GM21825 (cell line): Measurements from ENCODE around the gene PCP4.
"Not testable (repeated sequence)": the region's sequence is repeated elsewhere in the genome, so short reads cannot be mapped to it uniquely, and the experiment has no call there.

Experiments used
- ATAC-seq: cut with Tn5 transposase; IDR thresholded peaks from one replicate; pipeline ENCODE4 v1.9.1; 2021; ENCODE audit warnings: mild to moderate bottlenecking, moderate library complexity; ENCODE audit not compliant: unreplicated experiment

The PCP4 gene

DNA sequence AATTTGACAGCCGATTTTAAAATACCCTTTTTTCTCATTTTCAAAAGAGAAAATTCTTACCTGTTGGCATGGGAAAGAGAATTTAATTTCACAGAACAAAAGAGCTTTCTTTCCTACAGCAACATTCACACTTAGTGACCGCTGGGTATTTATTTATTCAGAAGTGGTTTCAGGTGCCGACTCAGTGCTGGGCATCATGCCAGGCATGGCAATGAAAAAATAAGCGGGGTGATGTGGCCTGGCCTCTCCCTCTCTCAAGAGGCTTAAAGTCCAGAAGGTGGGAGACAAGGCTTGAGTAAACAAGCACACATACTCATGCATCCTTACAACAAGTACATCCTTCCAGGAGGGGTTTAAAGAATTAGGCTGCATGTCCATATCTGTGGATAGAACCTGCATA lies 4.1 kb upstream of the PCP4 start:
- no peak for ATAC-seq

DNA sequence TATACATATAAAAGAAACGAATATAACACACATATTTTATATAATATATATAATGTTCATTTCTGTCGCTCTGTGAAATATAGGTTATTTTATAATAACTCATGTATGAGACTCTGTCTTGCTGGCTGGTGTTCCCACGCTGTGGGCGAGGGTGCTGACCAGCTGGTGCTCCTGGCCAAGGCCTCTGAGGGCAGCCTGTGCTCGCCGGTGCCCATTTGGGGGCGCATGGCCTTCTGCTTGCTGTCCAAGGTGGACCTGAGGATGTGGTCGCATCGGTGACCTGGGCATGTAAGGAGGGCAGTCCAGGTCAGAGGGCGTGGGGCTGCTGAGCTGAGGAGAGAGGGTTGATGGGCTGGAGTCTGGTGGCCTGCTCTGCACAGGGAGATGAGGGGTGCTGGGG lies 1.1 kb upstream of the PCP4 start:
- ATAC-seq = no peak

DNA sequence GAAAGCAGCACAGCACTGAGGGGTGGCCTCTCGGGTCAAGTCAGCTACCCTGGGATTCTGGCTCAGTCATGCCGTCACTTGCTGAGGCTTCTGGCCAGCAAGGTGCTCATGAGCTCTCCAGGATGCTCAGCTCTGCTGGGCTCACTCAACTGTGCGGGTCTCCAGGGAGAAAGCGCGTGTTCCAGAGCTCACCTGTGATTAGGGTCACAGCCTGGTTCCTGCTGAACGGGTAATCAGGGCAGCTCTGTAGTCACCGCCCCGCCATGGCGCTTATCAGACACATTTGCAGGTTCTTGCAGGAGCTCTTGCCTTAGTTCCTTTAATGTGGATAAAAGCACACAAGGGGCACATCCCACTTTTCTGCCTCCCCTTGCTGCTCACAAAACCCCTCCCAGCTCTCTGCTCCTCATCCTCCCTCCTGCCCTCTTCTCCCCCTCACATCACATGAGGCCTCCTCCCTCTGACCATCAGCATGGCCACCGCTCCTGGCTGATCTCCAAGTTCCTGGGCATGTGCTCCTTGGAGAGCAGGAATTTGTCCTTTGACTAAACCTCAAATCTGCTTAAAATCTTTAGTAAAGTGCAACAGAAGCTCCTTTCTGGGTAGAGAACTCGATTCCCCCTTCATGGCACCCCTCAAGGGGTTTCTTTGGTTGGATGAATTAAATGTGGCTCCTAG lies 2.0 kb downstream of the PCP4 start:
- ATAC-seq = no peak

DNA sequence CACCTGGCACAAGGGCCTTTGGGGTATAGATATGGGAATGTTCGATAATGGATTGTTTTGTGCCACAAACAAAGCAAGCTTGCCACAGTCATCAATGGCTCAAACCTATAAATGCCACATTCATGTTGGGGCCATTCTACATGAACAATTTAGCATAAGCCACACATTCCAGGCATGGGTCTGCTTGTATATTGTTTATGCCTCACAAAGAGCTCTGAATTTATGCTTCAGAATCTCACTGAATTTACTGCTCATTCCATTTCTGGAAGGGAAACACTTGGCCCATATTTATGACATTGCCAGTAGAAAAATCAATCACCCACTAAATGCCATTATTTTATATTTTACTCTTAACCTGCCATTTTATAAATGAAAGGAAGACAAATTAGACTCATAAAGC lies 6.4 kb downstream of the PCP4 start:
- no peak for ATAC-seq

DNA sequence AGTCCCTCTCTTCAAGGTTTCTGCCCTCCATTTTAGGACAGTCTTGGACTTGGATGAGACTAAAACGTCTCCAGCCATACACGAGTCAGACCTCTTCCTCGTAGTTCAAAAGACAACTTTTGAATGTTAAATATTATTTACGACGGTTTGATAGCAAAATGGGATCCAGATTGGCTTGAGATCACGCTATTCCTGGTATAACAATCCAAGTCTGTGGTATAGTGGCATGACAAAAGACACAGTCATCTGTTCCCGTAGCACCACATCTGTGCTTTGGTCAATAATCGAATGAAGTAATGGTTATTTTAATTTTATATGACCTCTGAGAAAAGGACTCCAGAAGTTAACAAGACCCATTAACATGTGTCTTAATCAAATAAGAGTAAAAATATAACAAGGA lies 7.0 kb downstream of the PCP4 start:
- no peak for ATAC-seq

DNA sequence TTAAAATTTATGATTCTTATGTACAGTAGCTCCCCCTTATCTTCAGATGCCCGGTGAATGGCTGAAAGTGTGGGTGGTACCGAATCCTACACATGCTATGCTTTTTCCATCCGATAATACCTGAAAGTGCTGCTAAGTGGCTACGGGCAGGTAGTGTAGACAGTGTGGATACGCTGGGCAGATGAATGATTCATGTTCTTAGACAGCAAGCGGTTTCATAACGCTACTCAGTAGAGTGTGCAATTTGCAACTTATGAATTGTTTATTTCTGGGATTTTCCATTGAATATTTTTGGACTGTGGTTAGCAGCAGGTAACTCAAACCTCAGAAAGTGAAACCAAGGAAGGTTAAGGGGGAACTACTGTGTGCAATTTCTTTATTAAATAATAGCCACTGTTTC lies 7.5 kb downstream of the PCP4 start:
- ATAC-seq = no peak

DNA sequence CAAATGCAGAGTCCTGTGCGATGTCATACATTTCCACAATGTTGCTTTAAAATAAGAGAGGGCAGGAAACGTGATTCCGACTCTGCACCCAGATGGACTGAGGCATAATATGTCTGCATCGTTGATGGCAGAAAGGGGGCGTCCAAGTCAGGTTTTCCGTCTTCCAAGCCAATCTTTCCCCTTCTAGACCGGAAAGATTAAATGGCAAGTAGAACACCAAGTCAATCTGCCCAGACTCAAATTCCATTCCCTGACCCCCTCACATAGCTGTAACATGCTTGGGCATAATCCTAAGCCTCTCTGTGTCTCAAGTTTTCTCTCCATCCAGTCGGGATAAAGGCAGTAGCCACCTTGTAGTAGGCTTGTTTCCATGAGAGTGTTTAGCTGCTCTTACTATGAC lies 14.4 kb downstream of the PCP4 start:
- no peak for ATAC-seq

DNA sequence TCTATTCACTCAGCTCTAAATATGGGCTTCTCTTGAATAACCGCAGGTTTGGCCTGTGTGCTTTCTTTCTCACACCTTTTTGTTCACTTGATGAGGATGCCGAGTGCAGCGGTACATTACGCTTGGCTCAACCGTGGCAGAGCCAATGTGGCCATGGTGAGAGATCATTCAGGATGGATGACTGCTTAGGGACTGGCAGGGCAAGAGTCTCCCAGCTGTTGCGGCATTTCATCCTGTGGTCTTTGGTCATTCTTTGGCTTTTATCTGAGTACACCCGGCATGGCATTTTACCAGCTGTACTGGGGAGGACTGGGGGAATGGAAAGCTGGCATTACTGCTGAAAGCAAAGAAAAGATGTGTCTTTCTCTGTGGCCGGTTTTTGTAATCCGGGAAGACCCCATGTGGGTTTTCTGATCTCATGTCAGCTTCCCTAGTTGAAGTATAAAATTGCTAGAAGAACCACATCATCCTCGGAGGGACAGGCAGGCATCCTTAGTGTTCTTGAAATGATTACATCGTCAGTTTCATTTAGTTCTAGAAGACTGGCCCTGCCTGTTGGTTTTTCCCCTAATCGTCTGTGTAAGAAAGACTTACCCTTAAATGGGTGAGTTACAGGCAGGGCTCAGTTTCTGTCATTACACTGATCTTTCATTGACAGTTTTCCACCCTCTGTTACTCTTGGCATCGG lies 15.1 kb downstream of the PCP4 start:
- ATAC-seq = no peak

DNA sequence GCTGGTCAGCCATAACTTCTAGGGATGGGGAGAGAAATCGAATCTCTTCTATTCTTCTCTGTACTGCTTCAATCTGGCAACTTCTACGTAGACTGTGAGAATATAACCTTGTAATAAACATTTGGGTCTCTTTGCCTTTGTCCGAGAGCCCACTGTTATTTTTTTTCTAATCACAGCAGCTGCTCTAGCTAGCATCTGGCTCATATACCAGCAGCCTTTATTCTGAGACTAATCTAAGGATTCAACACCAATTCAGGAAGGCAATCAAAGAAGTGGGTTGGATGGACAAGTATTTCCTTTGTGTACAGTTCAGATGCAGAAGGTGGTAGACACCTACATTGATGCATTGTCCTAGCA lies 15.6 kb downstream of the PCP4 start:
- no peak for ATAC-seq

DNA sequence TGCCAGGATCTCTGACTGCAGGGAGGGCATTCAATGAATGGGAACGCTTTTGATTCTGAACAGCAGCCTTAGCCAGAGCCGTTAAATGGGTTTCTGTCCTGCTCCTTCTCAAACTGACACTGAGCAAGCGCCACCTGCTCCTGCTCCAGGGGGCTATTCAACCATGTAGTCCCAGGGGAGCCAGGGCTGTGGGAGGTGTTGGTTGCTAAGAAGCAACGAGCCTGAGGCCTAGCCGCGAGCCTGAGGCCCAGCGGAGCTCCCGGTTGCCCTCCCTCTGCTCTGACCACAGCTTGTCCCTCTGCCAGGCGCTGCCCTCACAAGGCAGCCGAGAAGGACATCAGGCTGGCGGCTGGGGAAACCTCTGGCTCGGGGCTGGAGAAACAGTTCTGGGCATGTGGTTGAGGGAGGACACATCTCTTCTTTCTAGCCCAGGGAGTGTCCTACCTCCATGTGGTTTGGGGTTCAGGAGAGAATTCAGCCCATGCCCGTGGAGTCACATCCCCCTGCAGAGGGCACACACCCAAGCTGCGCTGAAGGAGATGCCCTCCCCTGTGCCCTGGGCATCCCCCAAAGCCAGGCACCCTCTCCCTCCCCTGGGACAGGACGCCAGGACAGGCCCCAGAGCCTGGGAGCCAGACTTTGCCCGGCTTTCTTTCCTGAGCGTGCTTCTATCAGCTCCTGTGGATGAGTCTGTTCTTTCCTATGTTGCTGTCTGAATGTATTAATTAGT lies 18.0 kb downstream of the PCP4 start:
- ATAC-seq = no peak

DNA sequence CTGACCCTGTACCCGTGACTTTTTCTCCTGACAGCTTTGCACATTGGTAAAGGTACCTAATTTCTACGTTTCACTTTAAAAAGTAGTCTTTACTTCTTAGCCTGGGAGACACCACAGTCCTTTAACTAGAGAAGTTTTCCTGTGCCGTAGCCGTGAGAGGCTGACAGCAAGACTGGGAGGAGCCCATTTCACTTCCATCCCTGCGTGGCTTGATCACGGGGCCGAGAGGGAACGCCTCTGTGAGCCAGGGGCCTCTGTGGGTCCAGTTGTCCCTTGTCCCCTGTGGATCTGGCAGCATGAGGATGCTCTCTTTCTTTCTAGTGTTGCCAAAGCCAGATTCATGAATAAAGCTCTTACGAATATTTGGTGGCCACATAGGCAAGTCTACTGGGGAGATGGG lies 21.6 kb downstream of the PCP4 start:
- ATAC-seq = no peak

DNA sequence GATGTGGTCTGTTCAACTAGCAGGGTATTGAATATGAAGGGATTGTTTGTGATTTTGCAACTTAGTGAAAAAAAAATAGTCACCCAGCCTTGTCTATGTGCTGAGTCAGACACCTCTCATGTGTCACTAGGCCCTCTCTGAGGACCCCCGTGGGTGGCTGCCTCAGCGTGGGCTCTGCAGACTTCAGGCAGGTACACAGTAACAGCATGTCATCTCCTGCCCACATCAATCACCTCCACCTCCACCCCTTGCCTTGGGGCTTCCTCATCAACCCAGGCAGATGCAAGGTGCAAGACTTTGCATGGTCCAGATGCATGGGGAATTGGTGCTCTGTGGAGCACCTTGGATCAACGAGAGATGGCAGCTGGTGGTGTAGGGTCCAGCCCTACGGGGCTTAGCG lies 23.9 kb downstream of the PCP4 start:
- ATAC-seq = no peak

DNA sequence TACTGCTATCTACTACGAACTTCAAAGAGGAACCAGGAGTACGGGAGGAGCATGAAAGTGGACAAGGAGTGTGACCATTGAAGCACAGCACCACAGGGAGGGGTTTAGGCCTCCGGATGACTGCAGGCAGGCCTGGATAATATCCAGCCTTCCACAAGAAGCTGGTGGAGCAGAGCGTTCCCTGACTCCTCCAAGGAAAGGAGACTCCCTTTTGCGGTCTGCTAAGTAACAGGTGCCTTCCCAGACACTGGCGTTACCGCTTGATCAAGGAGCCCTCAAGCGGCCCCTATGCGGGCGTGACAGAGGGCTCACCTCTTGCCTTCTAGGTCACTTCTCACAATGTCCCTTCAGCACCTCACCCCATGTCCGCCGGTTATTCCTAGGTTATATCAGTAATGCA lies 24.6 kb downstream of the PCP4 start:
- ATAC-seq = not testable (repeated sequence)

DNA sequence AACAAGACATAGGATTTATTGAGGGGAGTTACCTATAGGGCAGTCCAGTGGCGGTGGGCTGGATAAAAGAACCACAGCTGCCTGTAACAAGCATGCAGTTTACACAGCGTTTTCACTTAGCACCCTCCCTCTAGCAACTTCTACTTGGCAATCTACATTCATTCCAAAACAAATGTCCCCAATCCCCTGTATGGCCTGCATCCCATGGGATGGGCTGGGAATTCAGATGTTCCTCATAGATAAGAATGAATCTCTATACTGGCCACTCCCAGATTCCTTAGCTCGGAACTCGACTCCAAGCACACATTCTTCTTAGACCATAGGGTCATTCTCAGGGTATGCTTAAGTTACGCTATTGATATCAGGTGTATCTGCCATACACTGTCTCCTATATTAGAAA lies 33.3 kb downstream of the PCP4 start:
- no peak for ATAC-seq

DNA sequence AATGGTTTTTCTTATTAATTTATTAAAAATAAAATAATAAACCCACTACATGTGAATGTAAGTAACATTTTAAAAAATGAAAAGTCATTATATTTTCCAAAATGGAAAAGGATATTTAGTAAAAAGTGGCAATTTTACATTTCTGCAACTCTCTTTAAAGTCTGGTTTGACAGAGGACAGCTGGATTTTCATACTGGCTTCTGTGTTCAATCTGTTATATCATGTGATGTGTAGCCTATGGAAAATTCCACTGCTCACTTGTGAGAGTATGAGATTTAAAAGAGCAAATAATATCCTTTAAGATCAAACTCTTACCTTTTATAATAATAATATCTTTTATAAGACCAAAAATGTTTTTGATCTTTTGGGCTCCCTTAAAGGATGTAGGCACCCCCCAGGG lies 33.7 kb downstream of the PCP4 start:
- ATAC-seq = no peak

DNA sequence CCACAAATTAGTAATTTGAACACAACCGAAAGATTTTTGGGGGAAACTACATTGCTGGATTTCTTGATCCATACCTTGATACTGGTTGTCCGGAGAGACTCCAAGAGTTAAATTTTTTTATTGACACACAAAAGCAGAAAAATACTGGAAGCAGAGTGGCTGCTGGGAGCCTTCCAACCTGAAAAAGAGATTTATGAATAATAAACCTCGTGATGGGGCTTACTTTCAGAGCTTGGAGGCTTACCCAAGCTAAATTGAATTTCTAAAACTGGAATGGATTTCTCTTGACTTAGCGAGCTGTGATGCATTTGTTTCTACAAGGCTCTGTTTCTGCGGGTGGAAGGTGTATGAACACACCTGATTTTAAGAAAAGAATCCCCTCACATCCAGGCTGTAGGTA lies 35.7 kb downstream of the PCP4 start:
- ATAC-seq = no peak

DNA sequence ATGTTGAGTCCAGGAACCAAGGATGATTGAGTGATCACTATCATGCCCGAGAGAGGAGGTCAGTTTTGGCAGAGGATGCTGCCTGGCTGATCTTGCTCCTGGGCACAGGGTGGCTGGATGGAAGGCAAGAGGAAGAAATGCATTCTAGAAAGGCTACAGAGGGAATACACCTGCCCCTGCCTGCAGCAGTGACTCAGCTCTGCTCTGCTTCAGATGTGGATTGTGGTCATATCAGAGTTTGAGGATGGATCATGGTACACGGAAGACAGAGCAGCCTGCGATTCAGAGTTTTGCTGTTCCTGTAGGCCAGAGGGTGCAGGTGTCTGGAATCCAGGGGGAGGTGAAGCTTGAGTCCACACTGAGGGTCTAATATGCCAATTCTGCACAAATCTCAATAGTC lies 37.2 kb downstream of the PCP4 start:
- ATAC-seq = no peak

DNA sequence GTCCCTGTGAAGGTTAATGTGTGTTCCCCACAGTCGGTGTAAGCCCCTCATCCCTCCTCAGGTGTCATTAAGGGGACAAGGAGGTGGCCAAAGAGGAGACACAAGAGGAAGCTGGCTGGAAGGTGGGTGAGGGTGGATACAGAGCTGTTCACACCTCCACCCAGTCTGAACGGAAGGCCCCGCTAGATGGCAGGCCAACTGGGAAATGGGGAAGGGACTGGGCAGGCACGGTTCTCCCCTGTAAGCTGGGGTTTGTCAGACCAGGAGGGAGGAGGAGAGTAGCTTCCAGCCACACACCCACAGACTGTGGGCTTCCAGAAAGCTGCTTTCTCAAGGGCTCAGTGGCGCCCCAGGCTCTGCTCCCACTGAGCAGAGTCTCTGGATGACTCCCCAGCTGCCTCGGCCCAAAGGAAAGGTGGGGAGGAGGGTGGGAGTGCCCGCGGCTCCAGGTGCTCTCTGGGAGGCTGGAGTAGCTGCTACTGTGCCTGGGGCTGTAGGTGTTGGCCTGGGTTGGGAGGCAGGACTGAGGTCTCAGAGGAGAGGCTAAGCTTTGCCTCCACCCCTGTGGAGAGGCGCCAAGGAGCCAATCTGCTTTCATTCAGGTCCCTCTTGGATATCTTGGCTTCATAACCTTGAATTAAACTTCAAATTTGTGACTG lies 41.2 kb downstream of the PCP4 start:
- ATAC-seq = no peak

DNA sequence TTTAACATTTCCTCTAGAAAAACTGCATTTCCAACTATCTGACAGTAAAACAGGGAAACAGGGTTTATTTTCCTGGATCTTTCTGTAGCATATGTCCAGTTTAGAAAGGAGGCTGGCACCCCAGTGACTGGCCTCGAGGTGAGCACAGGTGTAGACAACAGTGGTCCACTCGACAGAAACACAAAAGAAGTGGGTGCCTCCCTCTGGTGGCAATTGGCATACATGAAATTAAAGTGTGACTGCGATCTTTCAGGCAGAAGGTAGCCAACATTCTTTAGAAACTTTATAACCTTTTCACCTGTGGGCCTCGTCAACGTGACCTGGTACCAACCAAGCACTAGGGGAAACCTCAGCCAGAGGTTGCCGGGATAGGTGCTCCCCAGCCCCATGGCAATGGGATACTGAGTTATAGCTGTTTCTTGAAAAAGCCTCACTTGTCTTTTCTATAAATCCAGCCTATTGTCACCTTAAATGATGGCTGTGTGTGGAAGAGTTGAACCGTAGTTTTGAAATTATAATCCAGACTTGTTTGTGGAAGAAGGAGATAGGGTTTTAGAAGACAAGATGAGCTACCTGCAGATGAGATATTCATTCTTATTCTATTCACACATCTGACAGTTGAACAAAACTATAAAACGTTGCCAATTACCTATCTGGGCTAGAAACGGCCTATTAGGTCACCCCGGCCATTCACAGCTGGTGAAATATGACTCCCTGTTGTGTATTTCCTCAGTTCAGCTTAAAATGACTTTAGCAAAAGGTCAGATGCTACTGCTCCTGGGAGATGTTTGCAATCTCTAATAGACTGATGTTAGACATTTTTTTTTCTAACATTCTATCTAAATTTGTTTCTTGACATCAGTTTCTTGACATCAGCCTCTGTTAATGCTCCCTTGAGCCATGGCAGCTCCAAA lies 44.3 kb downstream of the PCP4 start:
- no peak for ATAC-seq

DNA sequence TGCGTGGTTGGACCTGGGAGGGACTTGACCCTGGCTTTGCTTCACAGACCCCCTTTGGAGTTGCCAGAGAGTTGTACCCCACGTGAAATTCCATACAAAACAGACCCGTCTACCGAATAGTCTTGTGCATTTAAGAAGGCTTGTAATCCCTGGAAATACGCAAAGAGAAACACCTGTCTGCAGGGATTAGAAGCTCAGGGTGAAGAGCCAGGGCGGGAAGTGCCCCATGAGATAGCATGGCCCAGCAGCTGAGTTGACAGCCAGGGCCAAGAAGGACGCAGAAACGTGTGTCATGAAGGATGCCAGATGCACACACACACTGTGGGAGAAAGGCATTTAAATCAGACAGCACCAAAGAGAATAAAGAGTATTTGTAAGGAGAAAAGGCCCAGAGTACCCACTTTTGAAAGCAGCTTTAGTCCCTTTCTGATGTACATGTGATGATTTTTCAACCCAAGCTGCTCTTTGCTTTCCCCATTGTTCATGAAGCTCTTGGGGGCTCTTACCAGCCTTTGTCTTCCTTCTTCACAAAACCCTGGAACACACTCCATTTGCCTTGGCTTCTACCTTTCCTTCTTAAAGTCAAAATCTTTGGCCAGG lies 46.6 kb downstream of the PCP4 start:
- no peak for ATAC-seq
